KMS-11 (cell line): Measurements from ENCODE around the gene NTHL1.

Experiments
- H2AFZ ChIP-seq: fragments of 200-600 bp; sonication (generic); 2 replicates; pipeline ENCODE4 v1.6.1; 2016; ENCODE audit warnings: antibody characterized with exemption, mixed run types, low read depth
- H3K27ac ChIP-seq: fragments of 200-600 bp; sonication (generic); 2 replicates; pipeline ENCODE4 v1.6.1; 2016; ENCODE audit warnings: mild to moderate bottlenecking, mixed run types
- H3K27me3 ChIP-seq: fragments of 200-600 bp; sonication (generic); 2 replicates; pipeline ENCODE4 v1.6.1; 2017; ENCODE audit warnings: mild to moderate bottlenecking, low read depth, mixed run types, moderate library complexity; ENCODE audit not compliant: insufficient read depth
- H3K36me3 ChIP-seq: fragments of 200-600 bp; sonication (generic); 2 replicates; pipeline ENCODE4 v1.6.1; 2017; ENCODE audit warnings: mild to moderate bottlenecking, mixed run types; ENCODE audit not compliant: insufficient read depth
- H3K4me1 ChIP-seq: fragments of 200-600 bp; sonication (generic); 2 replicates; pipeline ENCODE4 v1.6.1; 2016; ENCODE audit warnings: mild to moderate bottlenecking, low read depth, mixed run types; ENCODE audit not compliant: poor library complexity, severe bottlenecking
- H3K4me2 ChIP-seq: fragments of 200-600 bp; sonication (generic); 2 replicates; pipeline ENCODE4 v1.7.0; 2016; ENCODE audit warnings: mild to moderate bottlenecking, mixed run types
- H3K4me3 ChIP-seq: fragments of 200-600 bp; sonication (generic); IDR thresholded peaks from 2 replicates; pipeline ENCODE4 v1.6.1; 2017; ENCODE audit warnings: low read depth, low read length, mixed read lengths; ENCODE audit not compliant: insufficient read depth
- H3K79me2 ChIP-seq: fragments of 200-600 bp; sonication (generic); 2 replicates; pipeline ENCODE4 v1.6.1; 2016; ENCODE audit warnings: low read depth, mixed run types; ENCODE audit not compliant: insufficient read depth
- H3K9ac ChIP-seq: fragments of 200-600 bp; sonication (generic); 2 replicates; pipeline ENCODE4 v1.6.1; 2016; ENCODE audit warnings: mild to moderate bottlenecking, mixed run types
- H4K20me1 ChIP-seq: fragments of 200-600 bp; sonication (generic); 2 replicates; pipeline ENCODE4 v1.6.1; 2016; ENCODE audit warnings: mild to moderate bottlenecking, mixed run types; ENCODE audit not compliant: insufficient read depth
- CTCF ChIP-seq: fragments of 200-600 bp; sonication (generic); conservative IDR thresholded peaks from 2 replicates; pipeline ENCODE4 v1.6.1; 2017; ENCODE audit warnings: low read depth, mild to moderate bottlenecking, antibody characterized with exemption, low read length, moderate library complexity, mixed read lengths

Gene NTHL1

GRCh38 chr16:2040787-2041522 is 6.7 kb downstream of the NTHL1 start:
- no peak overlapping the region for H3K9ac ChIP-seq
- no peak overlapping the region for H3K27ac ChIP-seq
- no peak overlapping the region for H2AFZ ChIP-seq
- no peak for TF ChIP-seq CTCF
- no peaks in the 10 kb centered on the region for H3K36me3 ChIP-seq
- no peaks in the 10 kb centered on the region for H3K79me2 ChIP-seq
- H3K4me2 ChIP-seq = no peak overlapping the region
- H3K27me3 ChIP-seq = no peaks in the 10 kb centered on the region
- H3K4me3 ChIP-seq = no peak overlapping the region
- H4K20me1 ChIP-seq = no peaks in the 10 kb centered on the region
- peaks cover 18% of the 10 kb centered on the region for H3K4me1 ChIP-seq

GRCh38 chr16:2040041-2040786 is 7.4 kb downstream of the NTHL1 start:
- no peaks in the 10 kb centered on the region for H3K27me3 ChIP-seq
- H3K36me3 ChIP-seq = no peaks in the 10 kb centered on the region
- peaks cover 18% of the 10 kb centered on the region for H3K4me1 ChIP-seq
- no peak overlapping the region for H3K4me3 ChIP-seq
- no peak overlapping the region for H3K4me2 ChIP-seq
- H3K9ac ChIP-seq = no peak overlapping the region
- no peaks in the 10 kb centered on the region for H3K79me2 ChIP-seq
- no peaks in the 10 kb centered on the region for H4K20me1 ChIP-seq
- no peak for TF ChIP-seq CTCF
- no peak overlapping the region for H3K27ac ChIP-seq
- no peak overlapping the region for H2AFZ ChIP-seq

- H3K79me2 ChIP-seq = no peaks in the 10 kb centered on the region
- H3K4me2 ChIP-seq = no peak overlapping the region
- no peaks in the 10 kb centered on the region for H4K20me1 ChIP-seq
- H3K27ac ChIP-seq = no peak overlapping the region
- no peaks in the 10 kb centered on the region for H3K27me3 ChIP-seq
- no peaks in the 10 kb centered on the region for H3K36me3 ChIP-seq
- no peak overlapping the region for H3K9ac ChIP-seq
- peaks cover 16% of the 10 kb centered on the region for H3K4me1 ChIP-seq
- no peak overlapping the region for H2AFZ ChIP-seq
- H3K4me3 ChIP-seq = no peak overlapping the region
- TF ChIP-seq CTCF = no peak
Observed at GRCh38 chr16:2039274-2040031, 8.2 kb downstream of the NTHL1 start.

DNA sequence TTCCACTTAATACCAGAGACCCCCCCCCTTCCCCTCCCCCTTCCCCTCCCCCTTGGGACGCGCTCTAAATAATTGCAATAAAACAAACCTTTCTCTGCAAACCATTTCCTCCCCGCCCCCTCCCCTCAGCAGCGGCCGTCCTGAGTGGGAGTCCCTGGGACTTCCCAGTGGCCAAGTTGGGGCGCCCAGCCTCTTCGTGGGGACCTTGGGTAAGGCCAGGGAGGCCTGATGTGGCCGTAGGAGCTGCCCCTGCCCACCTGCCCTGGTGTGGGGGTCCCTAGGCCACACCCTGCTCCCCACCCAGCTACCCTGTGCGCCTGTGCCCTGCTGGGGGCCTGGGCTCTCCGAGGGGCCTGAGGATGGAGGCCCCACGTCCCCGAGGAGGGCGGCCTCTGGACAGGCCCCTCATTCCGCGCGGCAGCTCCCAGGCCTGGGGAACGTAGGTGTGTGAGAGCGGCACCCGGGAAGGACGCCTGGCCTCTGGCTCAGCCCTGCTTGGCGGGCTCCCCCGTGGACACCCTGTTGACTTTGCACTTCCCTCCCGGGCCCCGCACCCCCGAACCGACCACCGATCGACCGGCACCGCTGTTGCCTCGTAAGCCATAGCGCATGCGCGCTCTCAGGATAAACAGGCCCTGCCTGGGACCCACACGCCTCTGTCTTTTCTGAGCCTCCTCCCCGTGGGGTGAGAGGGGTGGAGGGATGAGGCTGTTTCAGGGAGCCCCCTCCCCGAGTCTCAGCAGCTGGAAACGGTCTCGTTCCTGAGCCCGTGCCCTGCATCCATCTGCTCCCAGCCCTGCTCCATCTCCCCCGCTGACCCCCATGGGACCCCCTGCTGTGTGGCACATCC is 9.0 kb downstream of the NTHL1 start:
- Histone ChIP-seq H3K36me3 (no peaks in the 10 kb centered on the region), H3K4me1 (peaks cover 7% of the 10 kb centered on the region), H3K9ac (no peak overlapping the region), H3K4me3 (no peak overlapping the region), H4K20me1 (no peaks in the 10 kb centered on the region), H3K27ac (no peak overlapping the region), H3K4me2 (no peak overlapping the region), H3K27me3 (no peaks in the 10 kb centered on the region), H3K79me2 (no peaks in the 10 kb centered on the region), H2AFZ (no peak overlapping the region)
- TF ChIP-seq CTCF = no peak
